RCC 7860 (cell line): ENCODE results near the gene TNK2.
A peak's percentile ranks its signal among the peaks of the same experiment; 100 is the strongest.
"Not testable (repeated sequence)": the region's sequence is repeated elsewhere in the genome, so short reads cannot be mapped to it uniquely, and the experiment has no call there.

Experiments used
- DNase-seq: peaks from one replicate; pipeline ENCODE4 v3.0.0-alpha.2; 2015; ENCODE audit warnings: low spot score
- FAIRE-seq: peaks from 2 replicates; lab custom pipeline; 2012; peaks lifted over from hg19 to GRCh38; lab: Jason Lieb, UNC

TNK2 gene

GRCh38 chr3:195824425-195825190 is 83.7 kb downstream of the TNK2 start:
- FAIRE-seq, DNase-seq: not testable (repeated sequence)

- DNase-seq (peak; percentile 31), FAIRE-seq (no peak)
Measured at GRCh38 chr3:195823999-195824398, 84.4 kb downstream of the TNK2 start.

- no peak for FAIRE-seq
- no peak for DNase-seq
Measured at GRCh38 chr3:195823280-195823679, 85.1 kb downstream of the TNK2 start.

- no peak for DNase-seq
- no peak for FAIRE-seq
Measured at GRCh38 chr3:195822131-195822696, 86.1 kb downstream of the TNK2 start.

GRCh38 chr3:195821403-195822130 is 86.8 kb downstream of the TNK2 start:
- DNase-seq (no peak), FAIRE-seq (no peak)

- no peak for DNase-seq
- FAIRE-seq, result no peak
Measured at GRCh38 chr3:195820901-195821300, 87.5 kb downstream of the TNK2 start.

GRCh38 chr3:195820186-195820585 is 88.2 kb downstream of the TNK2 start:
- FAIRE-seq, result no peak
- DNase-seq, result no peak

- FAIRE-seq (no peak), DNase-seq (no peak)
Measured at GRCh38 chr3:195818301-195818700, 90.0 kb downstream of the TNK2 start.

GRCh38 chr3:195817578-195818135 is 90.7 kb downstream of the TNK2 start:
- FAIRE-seq (no peak), DNase-seq (no peak)

GRCh38 chr3:195816276-195816913 is 92.0 kb downstream of the TNK2 start:
- not testable (repeated sequence) for DNase-seq

GRCh38 chr3:195815169-195815771 is 93.1 kb downstream of the TNK2 start:
- DNase-seq, result peak; percentile 68
- FAIRE-seq, result no peak

More at GRCh38 chr3:195816276-195816913, 92.0 kb downstream of the TNK2 start:
- not testable (repeated sequence) for FAIRE-seq

- DNase-seq, result no peak
- no peak for FAIRE-seq
Measured at GRCh38 chr3:195813916-195814640, 94.3 kb downstream of the TNK2 start.
